ENCODE measurements around the gene COL9A1. TPM values are rescaled to one million over a fixed set of nuclear protein-coding genes. Genes with fewer than 3 reads are reported as not detected.

The COL9A1 gene
- total RNA-seq, 1 donor from 2014 or later = 0.27 TPM

GRCh38 chr6:70216767-70217166 lies 86.1 kb downstream of the COL9A1 start:
- no peaks in the 10 kb centered on the region for H3K36me3 Mint-ChIP-seq (ENCODE audit: low read depth)
- H3K27ac Mint-ChIP-seq (ENCODE audit: unreplicated experiment) = no peak overlapping the region
- no peak for TF ChIP-seq CTCF (IDR thresholded peaks at IDR 0.05)
- no peaks in the 10 kb centered on the region for H3K9me3 Mint-ChIP-seq (ENCODE audit: low read depth)
- DNase-seq (ENCODE audit: low spot score) = no peak
- H3K4me1 Mint-ChIP-seq (ENCODE audit: low read depth) = no peaks in the 10 kb centered on the region
- no peak overlapping the region for H3K4me3 Mint-ChIP-seq (ENCODE audit: unreplicated experiment)
- H3K27me3 Mint-ChIP-seq (ENCODE audit: low read depth) = peaks cover 25% of the 10 kb centered on the region

- H3K27ac Mint-ChIP-seq (ENCODE audit: unreplicated experiment) = no peak overlapping the region
- H3K4me3 Mint-ChIP-seq (ENCODE audit: unreplicated experiment) = no peak overlapping the region
- H3K36me3 Mint-ChIP-seq (ENCODE audit: low read depth) = no peaks in the 10 kb centered on the region
- no peaks in the 10 kb centered on the region for H3K9me3 Mint-ChIP-seq (ENCODE audit: low read depth)
- no peaks in the 10 kb centered on the region for H3K4me1 Mint-ChIP-seq (ENCODE audit: low read depth)
- DNase-seq (ENCODE audit: low spot score) = no peak
- H3K27me3 Mint-ChIP-seq (ENCODE audit: low read depth) = peaks cover 25% of the 10 kb centered on the region
- no peak for TF ChIP-seq CTCF (IDR thresholded peaks at IDR 0.05)
These were observed 87.3 kb downstream of the COL9A1 start for GRCh38 chr6:70215460-70216108.

GRCh38 chr6:70210462-70210861 lies 92.4 kb downstream of the COL9A1 start:
- H3K9me3 Mint-ChIP-seq (ENCODE audit: low read depth) = no peaks in the 10 kb centered on the region
- H3K27me3 Mint-ChIP-seq (ENCODE audit: low read depth) = peaks cover 15% of the 10 kb centered on the region
- no peaks in the 10 kb centered on the region for H3K36me3 Mint-ChIP-seq (ENCODE audit: low read depth)
- peak; percentile 73 for TF ChIP-seq CTCF (IDR thresholded peaks at IDR 0.05)
- DNase-seq (ENCODE audit: low spot score) = no peak
- no peak overlapping the region for H3K4me3 Mint-ChIP-seq (ENCODE audit: unreplicated experiment)
- H3K27ac Mint-ChIP-seq (ENCODE audit: unreplicated experiment) = no peak overlapping the region
- no peaks in the 10 kb centered on the region for H3K4me1 Mint-ChIP-seq (ENCODE audit: low read depth)

DNA sequence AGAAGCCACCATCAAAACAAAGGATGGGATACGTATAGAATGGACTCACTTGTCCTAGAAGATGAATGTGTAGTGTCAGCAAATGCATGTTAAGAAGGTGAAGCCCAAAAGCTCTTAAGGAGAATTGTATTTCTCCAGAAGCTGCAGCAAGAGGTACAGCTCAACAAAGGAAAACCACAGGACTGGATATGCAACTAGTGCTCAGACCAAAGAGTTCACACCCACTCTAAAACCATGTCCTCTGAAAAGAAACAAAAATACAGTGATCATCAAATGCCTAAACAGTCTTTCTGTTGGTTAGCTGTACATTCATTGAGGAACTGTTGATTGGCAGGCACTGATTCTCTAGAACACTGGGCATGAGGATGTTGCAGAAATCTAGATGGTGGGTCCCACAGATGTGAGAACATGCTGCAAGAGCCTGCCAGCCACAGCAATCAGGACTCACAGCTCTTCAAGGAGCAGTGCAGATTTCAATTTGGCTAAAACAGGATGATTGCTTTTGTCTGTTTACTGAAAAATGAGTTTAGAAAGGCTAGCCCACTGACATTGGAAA lies 94.6 kb downstream of the COL9A1 start:
- H3K9me3 Mint-ChIP-seq (ENCODE audit: low read depth) = no peaks in the 10 kb centered on the region
- H3K27ac Mint-ChIP-seq (ENCODE audit: unreplicated experiment) = no peak overlapping the region
- no peaks in the 10 kb centered on the region for H3K36me3 Mint-ChIP-seq (ENCODE audit: low read depth)
- no peak for TF ChIP-seq CTCF (IDR thresholded peaks at IDR 0.05)
- no peaks in the 10 kb centered on the region for H3K4me1 Mint-ChIP-seq (ENCODE audit: low read depth)
- H3K27me3 Mint-ChIP-seq (ENCODE audit: low read depth) = peaks cover 9% of the 10 kb centered on the region
- no peak for DNase-seq (ENCODE audit: low spot score)
- no peak overlapping the region for H3K4me3 Mint-ChIP-seq (ENCODE audit: unreplicated experiment)

DNA sequence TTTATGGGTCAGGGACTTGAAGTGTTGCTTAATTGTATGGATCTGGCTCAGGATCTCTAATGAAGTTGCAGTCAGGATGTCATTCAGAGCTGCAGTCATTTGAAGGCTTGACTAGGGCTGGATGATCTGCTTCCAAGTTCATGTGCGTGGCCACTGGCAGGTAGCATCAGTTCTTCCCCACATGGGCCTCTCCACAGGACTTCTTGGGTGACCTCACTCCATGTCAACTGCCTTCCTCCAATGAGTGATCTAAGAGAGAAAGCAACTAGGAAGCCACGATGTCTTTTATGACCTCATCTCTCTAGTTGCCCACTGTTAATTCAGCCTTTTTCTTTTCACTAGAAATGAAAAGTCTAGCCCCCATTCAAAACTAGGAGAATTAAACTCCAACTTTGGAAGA lies 104.1 kb downstream of the COL9A1 start:
- no peak overlapping the region for H3K27ac Mint-ChIP-seq (ENCODE audit: unreplicated experiment)
- no peak for DNase-seq (ENCODE audit: low spot score)
- peaks cover 7% of the 10 kb centered on the region for H3K27me3 Mint-ChIP-seq (ENCODE audit: low read depth)
- no peak for TF ChIP-seq CTCF (IDR thresholded peaks at IDR 0.05)
- H3K4me1 Mint-ChIP-seq (ENCODE audit: low read depth) = no peaks in the 10 kb centered on the region
- H3K36me3 Mint-ChIP-seq (ENCODE audit: low read depth) = no peaks in the 10 kb centered on the region
- no peak overlapping the region for H3K4me3 Mint-ChIP-seq (ENCODE audit: unreplicated experiment)
- no peaks in the 10 kb centered on the region for H3K9me3 Mint-ChIP-seq (ENCODE audit: low read depth)
